Measurements from ENCODE around the gene ZNF280A.

Gene ZNF280A, protein sequence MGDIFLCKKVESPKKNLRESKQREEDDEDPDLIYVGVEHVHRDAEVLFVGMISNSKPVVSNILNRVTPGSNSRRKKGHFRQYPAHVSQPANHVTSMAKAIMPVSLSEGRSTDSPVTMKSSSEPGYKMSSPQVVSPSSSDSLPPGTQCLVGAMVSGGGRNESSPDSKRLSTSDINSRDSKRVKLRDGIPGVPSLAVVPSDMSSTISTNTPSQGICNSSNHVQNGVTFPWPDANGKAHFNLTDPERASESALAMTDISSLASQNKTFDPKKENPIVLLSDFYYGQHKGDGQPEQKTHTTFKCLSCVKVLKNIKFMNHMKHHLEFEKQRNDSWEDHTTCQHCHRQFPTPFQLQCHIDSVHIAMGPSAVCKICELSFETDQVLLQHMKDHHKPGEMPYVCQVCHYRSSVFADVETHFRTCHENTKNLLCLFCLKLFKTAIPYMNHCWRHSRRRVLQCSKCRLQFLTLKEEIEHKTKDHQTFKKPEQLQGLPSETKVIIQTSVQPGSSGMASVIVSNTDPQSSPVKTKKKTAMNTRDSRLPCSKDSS

DNA sequence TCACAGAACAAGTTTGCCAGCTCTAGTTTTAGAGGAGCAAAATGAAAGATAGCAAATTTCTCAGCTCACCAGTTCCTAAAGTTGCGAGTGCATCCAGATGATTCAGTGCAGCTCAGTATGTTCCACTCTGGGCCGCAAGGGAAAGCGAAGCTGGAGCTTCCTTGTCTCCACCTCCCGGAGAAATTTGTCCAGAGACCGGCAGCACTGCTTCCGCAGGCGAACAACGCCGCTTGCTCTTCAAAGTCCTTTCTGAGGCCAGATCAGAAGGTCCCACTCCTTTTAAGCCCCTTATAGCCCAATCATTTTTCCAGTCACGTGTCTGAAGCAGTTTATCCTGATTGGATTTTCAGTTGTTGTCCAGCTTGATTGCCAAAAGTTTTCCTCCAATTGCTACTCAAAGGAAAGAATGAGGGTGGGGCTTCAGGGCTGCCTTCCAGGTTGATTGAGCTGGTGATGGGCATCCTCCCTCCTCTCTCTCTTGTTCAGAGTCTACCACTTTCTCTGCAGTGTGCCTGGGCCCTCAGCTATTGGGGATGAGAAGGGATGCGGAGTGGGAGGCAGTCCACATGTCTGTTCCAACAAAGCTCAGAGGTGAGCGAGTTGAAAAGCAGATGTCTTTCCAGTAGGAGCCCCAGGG lies at the start of gene ZNF280A:
TSS of gene ZNF280A (minus strand) at position 251 of the 637 bp plus-strand sequence. CDS start 4,640 bp downstream, outside the sequence.
- DNase-seq = no peak

DNA sequence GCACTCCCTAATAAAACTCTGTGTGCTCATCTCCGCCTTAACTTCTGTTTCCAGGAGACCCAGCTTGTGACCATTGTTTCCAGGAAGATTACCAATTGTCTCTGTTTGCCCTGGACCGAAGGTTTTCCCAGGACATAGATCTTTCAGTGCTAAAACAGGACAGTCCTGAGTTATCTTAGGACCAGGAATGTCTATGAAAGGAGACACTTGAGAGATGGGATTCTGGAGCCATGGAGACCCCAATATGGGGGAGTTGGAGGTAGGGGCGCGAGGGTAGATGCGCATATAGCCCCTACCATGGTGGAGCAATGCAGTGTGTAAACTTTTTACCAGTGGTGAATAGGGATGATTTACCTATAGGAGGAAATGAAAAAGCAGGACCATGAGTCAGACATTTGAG lies 49.1 kb upstream of the ZNF280A start:
- no peak for DNase-seq

DNA sequence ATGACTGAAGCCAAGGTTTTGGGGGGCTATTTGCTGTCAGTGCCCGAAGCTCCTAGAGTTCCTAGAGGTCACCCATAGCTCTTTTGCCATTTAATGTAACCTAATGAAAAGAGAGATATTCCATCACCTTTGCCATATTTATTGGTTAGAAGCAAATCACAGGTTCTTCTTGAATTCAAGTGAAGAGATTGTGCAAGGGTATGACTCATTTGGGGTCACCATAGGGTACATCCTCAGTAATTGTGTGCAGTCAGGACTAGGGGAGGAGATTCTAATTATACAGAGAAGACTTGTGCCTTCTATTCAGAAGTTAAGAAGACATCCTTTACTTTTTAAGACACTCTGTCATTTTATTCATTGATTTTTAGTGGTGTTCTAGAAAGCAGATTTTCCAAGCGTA lies 45.9 kb upstream of the ZNF280A start:
- DNase-seq = no peak

GRCh38 chr22:22558972-22559603 lies 39.0 kb upstream of the ZNF280A start, which contains the start of gene PRAME:
Gene PRAME, minus strand, starts transcription at chr22:22559265. Its CDS starts 2,433 bp downstream, at chr22:22556832.
- DNase-seq = peak; percentile 41

DNA sequence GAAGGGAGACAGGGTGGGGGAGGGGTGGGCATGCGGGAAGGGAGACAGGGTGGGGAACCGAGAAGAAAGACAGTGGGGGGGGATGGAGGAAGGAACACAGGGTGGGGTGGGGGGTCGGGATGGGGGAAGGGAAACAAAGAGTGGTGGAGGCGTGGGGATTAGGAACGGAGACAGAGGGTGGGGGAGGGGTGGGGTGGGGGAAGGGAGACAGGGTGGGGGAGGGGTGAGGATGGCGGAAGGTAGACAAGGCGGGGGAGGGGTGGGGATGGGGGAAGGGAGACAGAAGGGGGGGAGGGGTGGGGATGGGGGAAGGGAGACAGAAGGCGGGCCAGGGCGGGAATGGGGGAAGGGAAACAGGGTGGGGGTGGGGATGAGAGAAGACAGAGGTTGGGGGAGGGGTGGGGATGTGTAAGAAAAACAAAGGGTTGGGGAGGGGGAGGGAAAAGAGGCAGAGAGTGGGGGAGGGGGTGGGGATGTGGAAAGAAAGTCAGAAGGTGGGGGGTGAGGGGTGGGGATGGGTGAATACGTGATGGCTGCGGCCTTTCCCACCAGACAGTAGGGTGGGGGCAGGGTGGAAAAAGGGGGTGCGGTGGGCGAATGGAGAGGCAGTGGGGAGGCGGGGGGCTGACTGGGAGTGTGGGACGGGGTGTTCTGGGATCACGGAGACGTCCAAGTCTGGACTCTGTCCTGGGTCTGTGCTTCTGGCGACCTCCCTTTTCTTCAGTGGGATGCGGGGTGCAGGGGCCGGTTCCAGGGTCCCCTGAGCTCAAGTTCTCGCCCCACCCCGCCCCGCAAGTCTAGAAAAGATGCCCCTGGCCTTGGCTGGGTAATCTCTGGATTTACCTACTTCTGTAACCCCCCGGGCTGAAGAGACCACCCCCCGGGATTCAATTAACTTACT lies 38.3 kb upstream of the ZNF280A start:
- no peak for DNase-seq

DNA sequence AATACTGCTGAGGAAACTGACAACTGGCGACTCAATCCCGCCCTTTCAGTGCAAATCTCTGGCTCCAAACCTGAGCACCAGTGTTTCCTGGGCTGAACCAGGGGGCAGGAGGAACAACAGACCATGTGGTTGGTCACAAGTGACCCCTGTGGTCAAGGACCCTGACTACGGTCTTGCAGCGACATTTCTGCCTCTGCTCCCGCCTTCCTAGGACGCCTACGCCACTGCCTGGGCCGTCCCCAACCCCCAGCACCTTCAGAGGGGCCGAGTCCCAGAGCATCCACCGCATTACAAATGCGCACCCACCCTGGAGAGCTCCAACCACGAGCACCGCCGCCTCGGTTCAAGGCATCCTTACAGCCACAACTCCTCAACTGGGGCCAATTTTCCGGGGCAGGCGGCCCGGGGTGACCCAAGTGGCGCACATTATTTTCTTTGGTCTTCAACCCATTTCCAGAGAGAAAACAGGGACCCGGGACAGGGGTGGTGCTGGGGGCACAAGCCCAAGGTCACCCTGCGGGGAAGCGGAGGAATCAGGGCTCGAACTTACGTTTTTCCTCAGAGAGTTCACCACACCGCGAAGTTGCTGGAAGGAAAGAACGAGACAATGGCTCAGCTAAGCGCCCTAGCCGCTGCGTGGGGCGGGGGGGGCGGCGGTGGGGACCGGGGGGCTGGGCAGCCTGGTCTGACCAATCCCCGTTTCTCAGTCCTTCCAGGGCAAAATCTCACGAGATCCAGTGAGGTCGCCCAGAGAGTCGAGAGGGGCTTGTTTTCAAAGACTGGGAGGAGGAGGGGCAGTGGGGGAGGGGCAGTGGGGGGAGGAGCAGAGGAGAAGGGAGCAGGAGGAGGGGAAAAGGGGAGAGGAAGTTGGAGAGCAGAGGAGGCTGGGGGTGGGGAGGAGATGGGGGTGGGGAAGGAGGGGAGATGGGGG lies 37.2 kb upstream of the ZNF280A start:
- no peak for DNase-seq

GRCh38 chr22:22556578-22556977 lies 36.5 kb upstream of the ZNF280A start:
- no peak for DNase-seq

DNA sequence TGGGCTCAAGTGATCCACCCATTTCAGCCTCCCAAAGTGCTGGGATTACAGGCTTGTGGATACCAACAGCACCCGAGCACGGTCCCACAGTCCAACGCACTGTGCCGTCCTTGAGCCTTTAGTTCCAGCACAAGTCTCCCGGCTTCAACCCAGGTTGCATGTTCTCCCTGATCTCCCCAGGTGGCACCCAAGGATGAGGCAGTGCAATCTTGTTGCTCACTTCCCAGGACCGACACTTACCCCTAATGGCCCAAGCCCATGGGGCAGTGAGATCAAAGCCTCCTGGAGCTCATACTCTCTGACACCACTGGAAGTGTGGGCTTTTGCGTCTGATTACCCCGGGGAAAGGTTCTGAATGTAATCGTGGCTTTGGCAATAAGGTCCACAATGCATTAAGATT lies 35.5 kb upstream of the ZNF280A start:
- DNase-seq = no peak

DNA sequence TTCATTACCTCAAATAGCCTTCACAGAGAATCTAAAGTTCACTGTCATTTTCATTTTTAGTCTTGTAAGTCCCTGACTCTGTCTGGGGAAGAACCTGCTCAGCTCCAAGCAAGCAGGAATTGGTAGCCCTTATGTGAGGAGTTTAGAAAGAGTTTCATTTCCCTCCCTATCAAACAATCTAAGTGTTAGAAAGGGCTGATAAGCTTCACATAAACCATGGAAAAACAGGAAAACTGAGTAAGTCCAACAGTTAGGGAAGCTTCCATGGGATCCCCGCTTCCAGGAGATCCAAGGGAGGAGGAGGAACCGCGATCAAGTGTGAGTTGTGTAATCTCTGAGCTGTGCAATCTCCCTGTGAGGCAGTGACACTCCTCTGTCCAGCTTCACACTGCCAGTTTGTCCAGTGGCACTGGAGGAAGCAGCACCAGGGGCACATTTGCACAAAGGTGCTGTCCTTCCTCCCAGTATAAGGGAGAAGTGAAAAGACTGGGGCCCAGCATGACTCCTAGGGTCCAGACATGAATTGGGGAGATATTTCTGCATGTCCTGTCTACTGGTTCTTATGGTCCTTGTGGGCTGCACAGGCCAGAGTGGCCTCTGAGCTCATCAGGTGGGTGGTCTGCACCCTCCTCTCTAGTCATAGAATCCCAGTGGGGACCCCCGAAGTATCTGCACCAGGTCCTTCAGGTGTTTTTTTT lies 34.7 kb upstream of the ZNF280A start:
- DNase-seq = no peak

DNA sequence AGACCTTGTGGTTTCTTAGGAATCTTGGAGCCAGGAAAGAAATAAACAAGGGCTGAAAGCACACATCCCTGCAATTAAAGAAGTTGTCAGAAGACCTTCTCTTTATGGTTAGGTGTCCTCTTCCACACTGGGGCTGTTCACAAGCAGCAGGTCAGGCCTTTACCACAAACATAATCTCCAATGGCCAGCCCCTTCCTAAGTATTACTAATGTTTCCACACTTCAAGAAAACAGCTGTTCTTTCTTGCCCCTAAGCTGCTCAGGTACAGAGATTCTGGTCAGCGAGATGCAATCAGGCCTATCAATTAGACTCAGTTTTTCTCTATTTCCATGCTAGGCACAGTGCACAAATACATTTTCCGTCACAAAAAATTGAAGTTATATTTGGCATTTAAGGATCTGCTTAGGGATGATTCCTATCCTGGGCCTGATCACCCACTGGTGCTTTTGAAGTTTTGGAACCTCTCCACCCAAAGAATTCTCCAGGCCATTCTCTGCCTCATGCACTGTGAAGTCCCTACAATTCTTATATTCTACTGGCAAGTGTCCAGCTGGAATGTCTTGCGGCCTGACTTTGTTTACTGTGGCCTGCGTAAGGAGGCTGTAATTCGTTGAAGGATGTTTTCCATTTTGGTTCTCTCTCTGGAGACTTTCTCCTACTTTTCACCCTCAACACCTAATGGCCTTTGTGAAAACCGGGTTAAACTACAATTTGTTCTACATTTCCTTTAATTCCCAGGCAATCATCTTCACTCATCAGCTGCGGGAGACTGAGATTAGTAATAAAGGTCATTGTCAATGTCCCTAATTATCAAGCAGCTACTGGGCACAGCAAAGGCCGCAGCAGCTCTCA lies 33.9 kb upstream of the ZNF280A start:
- DNase-seq = no peak

DNA sequence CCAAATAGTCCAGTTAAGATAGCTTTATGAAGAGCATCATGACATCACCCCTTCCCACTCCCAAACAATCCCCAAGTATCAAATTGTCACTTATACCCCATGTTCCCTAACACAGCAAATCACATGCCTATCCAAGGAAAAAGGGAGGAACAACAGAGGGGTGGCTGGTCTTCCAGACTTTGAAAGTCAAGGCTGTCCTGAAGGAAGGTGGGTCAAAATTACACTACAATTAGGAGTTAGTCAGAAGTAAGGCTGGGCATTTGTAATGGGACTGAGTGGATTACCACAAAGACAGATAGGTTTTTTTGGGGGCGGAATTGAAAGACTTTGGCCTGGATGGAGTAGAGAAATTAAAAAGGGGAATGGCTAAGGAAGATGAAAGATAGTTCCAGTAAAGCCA lies 33.1 kb upstream of the ZNF280A start:
- DNase-seq = no peak

DNA sequence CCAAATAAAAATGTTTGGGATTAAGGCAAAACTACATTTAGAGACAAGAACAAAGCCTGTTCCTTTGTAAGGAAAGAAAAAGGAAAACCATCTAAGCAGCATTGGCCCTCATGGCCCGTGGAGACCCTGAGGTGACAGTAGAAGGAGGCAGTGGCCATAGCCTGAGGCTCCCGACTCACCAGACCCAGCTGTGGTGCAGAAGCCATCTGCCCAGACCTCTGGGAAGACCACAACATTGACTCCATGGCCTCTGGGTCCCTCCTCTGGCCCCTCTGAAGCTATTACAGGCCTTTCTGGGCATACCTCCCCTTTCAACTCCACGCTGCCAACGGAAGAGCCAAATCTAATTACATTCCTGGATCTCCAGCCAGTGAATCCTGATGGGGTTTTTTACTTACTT lies 32.6 kb upstream of the ZNF280A start:
- DNase-seq = no peak

DNA sequence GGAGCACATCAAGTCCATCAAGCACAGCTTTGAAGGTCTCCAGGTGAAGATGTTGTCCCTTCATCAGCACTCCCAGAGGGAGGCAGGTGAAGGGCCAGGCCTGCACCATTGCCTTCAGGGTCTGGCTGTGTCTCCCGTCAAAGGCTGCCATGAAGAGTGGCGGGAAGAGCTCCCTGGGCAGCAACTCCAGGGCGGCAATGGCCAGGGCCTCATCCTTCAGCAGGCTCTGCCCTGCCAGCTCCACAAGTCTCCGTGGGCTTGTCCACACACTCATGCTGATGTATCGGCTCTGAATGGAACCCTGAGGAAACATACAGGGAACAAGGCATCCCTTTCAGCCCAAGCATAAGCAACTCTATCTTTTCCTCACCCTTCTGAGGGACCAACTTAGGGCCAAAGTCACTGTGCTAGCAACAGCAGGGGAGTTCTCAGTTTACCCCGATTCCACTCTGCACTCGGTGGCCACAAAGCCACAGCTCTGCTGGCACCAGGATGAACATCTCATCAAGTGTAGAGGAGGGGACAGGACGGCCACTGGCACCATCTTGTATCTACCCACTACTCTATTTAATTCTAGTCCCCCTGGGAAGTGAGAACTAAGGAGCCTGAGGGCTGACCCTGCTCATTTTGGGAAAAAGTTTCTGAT lies 30.8 kb upstream of the ZNF280A start:
- no peak for DNase-seq

DNA sequence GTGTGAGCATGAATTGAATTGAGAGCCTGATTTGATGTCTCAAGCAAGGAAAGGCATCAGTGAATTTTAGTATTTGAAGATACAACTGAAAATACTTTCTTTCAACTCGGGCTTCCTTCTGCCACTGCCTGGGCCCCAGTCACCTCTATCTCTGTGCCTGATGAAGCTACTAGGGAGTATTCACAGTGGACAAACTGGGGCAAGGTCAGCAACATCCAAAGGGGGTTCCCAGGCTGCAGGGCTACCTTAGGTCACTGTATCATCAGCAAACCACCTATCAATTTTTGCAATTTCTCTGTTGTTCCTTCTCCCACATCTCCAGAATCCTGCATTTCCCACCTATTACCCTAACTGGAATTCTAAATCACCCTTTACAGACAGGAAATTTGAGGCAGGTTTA lies 28.8 kb upstream of the ZNF280A start:
- DNase-seq = no peak

DNA sequence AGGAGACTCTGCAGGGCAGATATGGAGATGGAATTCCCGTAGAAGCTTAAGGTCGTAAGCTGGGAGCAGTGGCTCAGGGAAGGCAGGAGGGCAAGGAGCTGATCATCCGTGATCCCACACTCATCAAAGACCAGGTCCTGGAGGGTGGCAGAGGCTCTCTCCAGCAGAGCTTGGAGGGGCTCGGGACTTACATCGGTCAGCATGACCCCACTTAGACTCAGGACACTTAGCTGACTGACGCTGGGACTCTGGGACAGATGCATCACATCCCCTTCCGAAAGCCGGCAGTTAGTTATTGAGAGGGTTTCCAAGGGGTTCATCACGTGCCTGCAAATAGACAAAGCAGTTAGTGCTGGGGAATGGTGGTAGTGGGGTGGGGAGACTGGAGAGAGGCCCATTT lies 28.2 kb upstream of the ZNF280A start:
- DNase-seq = no peak

DNA sequence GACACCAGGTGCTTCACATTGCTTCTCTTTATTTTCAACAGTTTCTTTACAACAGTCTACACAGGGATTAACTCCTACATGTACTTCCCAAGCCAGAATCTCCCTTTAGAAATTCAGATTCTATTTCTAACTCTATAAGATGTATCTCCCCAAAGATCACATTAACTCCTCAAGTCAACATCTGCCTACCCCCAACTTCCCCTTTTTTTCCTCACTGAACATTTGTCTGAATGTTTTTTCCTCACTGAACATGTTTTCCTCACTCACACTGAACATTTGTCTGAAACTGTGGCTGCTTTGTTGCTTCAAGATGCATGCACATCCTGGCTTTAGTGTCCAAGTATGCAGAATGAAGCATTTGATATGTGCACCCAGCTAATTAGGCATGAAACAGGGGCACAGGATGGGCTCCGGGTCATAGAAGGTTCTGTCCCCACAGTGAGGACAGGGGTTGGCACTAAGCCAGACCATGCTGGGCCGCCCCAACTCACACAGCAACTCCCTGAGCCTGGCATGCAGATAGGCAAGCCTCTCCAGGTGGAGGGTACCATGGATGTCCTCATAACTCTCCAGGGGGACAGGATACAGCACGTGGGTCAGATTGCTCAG lies 27.7 kb upstream of the ZNF280A start:
- no peak for DNase-seq

- DNase-seq = no peak
These were observed 27.2 kb upstream of the ZNF280A start for GRCh38 chr22:22547226-22547625.

- no peak for DNase-seq
These were observed 26.4 kb upstream of the ZNF280A start for GRCh38 chr22:22546490-22546889.

GRCh38 chr22:22545084-22545483 lies 25.0 kb upstream of the ZNF280A start:
- no peak for DNase-seq

Measured in activated T-cell treated with anti-CD3 and anti-CD28 coated beads for 4 hours (primary cell).